GM08714 (cell line): ENCODE results near the gene PHETA1.

Experiments used
- H3K4me3 ChIP-seq: fragments of 200-500 bp; sonication (Bioruptor generic); 2 replicates; pipeline ENCODE4 v1.5.1; 2014; ENCODE audit warnings: mild to moderate bottlenecking, low read length, inconsistent platforms
- ZNF274 ChIP-seq: IDR thresholded peaks from 2 replicates; pipeline ENCODE4 v1.6.1; 2012; ENCODE audit warnings: mild to moderate bottlenecking, low read depth, low read length

Gene PHETA1, protein sequence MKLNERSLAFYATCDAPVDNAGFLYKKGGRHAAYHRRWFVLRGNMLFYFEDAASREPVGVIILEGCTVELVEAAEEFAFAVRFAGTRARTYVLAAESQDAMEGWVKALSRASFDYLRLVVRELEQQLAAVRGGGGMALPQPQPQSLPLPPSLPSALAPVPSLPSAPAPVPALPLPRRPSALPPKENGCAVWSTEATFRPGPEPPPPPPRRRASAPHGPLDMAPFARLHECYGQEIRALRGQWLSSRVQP

DNA sequence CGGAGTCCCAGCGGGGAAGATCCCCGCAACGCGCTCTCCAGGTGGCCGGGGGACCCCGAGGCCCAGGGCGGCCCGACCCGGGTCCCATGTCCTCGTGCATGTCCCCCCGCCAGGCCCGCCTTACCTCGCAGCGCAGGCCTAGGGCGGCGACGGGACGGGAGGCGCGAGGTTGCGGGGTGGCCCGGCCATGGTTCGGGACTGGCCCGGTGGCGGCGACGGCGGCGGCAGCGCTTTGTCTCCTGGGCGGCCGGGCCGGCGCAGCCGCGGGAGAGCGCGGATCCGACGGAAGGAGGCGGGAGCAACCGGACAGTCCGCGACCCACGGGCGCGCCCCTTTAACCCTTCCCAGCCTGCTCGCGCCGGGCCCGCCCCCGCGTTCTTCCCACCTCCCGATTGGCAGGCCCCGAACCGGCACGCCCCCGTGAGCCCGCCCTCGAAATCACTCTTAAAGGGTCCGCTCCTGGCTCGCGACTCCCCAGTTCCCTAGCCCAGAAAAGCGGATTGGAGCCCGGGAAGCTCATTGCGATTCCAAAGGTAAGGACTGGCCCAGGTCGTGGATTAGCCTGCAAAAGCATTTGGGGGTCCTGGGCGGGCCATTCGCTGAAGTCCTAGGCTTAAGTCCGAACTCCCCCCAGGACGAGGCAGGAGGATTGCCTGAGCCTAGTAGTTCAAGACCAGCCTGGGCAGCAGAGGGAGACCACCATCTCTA, at the start of gene PHETA1:
Gene PHETA1, minus strand, starts transcription at position 308 of the 708 bp plus-strand sequence. CDS start 5,668 bp downstream, outside the sequence.
- H3K4me3 ChIP-seq, result peak within 1 kb of the TSS; percentile 65
- no peak for TF ChIP-seq ZNF274

DNA sequence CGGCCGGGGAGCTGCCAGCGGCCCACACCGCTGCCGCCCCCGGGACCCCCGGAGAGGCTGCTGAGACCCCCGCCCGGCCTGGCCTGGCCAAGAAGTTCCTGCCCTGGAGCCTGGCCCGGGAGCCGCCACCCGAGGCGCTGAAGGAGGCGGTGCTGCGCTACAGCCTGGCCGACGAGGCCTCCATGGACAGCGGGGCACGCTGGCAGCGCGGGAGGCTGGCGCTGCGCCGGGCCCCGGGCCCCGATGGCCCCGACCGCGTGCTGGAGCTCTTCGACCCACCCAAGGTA, 49.6 kb upstream of the PHETA1 start:
- H3K4me3 ChIP-seq, result no peak overlapping the region
- no peak for TF ChIP-seq ZNF274

DNA sequence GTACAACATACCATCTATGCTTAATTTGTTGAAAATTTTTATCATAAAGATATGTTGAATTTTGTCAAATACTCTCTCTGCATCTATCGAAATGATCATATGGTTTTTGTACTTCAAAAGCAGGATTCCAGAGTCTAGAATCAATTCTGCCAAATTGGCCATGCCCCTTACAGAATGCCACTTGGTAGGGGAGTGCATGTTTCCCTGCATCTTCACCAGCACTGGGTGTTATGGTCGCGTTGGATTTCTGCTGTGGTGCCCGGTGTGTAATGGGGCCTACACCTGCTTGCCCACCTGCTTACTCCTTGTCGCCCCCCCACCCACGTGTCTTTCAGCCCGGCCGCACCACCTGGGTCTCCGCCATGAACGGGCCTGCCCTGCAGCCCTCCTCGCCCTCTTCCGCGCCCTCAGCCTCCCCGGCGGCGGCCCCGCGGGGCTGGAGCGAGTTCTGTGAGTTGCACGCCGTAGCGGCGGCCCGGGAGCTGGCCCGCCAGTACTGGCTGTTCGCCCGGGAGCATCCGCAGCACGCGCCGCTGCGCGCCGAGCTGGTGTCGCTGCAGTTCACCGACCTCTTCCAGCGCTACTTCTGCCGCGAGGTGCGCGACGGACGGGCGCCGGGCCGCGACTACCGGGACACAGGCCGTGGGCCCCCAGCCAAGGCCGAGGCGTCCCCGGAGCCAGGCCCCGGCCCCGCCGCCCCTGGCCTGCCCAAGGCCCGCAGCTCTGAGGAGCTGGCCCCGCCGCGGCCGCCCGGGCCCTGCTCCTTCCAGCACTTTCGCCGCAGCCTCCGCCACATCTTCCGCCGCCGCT, 49.1 kb upstream of the PHETA1 start:
- no peak for TF ChIP-seq ZNF274

DNA sequence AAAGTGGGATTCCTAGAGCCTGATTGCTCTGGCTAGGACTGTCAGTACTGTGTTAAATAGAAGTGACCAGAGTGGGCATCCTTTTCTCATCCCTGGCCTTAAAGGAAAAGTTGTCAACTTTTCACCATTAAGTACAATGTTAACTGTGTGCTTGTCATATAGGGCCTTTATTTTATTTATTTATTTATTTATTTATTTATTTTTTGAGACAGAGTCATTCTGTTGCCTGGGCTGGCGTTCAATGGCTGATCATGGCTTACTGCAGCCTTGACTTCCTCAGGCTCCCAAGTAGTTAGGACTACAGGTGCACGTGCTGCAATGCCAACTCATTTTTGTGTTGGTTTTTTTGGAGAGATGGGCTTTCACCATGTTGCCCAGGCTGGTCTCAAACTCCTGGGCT, 48.4 kb upstream of the PHETA1 start:
- TF ChIP-seq ZNF274, result no peak
- no peak overlapping the region for H3K4me3 ChIP-seq

More for the DNA sequence above, 49.1 kb upstream of the PHETA1 start:
- no peak overlapping the region for H3K4me3 ChIP-seq

DNA sequence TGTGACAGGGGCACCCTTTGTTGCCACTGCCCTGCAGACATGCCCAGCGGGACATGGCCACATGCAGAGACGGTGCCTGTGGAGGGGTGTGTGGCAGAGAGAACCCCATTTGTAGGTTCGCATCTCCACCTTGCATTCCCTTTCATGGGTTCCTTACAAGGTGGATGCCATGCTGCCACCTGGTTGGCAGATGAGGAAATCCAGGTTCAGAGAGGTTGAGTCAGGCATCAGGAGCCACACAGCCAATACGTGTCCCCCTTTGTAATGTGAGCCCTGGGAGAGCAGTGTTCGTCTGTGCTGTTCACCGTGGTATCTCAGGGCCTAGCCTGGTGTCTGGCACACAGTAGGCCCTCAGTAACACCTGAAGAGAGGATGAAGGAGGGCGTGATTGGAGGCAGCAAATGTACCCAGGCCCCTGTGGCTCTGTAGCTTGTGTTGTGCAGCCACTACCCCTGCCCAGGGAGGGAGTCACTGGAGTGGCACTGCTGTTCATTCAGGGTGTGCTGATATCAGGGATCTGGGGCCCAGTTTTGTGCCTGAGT, 45.9 kb upstream of the PHETA1 start:
- no peak for TF ChIP-seq ZNF274
- H3K4me3 ChIP-seq, result no peak overlapping the region

DNA sequence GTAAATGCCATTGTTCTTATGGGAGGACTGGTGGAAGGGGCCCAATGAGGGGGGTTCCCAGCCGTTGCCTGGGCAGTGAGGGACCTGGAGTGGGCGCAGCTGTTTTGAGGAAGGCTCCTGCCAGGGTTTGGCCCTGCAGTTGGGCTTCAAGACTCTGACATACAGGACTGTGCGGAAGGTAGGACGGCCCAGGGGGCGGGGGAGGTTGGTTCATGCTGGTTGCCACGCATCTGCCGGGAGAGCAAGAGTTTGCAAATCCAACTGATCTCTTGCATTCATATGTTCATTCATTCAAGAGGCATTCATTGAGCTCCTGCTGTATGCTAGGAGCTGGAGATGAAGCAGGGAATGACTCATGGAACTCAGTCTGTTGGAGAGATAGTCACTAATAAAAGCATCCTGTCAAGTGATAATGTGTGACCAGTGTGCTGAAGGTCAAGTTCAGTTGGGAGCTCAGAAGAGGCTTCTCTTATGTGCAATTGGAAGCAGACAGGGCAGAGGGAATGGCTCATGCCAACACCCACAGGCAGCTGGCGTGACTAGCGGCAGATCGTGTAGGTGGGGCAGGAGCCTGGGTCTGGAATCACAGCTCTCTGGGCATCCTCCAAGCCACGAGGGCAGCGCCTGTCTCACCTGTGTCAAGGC, 44.7 kb upstream of the PHETA1 start:
- no peak overlapping the region for H3K4me3 ChIP-seq
- no peak for TF ChIP-seq ZNF274

DNA sequence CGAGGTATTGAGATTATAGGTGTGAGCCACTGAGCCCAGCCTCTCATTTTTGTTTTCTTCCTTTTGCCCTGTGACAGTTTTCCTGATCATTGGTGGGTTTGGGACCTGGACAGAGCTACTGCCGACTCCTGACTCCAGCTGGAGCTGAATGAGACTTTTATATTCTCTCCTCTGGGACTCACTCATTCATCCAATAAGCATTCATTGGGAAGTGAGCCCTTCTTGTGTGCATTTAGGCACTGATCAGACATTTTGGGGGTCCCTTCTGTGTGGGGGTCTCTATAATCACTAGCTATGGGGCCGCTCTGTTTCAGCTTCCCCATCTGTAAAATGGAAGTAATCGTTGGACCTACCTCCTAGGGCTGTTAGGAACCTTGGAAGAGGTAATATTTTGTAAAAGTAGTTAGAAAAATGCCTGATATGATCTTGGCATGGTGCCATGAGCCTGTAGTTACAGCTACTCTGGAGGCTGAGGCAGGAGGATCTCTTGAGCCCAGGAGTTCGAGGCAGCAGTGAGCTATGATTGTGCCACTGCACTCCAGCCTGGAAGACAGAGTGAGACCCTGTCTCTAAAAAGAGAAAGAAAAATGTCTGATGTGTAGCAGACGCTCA, 44.0 kb upstream of the PHETA1 start:
- TF ChIP-seq ZNF274, result no peak
- no peak overlapping the region for H3K4me3 ChIP-seq

DNA sequence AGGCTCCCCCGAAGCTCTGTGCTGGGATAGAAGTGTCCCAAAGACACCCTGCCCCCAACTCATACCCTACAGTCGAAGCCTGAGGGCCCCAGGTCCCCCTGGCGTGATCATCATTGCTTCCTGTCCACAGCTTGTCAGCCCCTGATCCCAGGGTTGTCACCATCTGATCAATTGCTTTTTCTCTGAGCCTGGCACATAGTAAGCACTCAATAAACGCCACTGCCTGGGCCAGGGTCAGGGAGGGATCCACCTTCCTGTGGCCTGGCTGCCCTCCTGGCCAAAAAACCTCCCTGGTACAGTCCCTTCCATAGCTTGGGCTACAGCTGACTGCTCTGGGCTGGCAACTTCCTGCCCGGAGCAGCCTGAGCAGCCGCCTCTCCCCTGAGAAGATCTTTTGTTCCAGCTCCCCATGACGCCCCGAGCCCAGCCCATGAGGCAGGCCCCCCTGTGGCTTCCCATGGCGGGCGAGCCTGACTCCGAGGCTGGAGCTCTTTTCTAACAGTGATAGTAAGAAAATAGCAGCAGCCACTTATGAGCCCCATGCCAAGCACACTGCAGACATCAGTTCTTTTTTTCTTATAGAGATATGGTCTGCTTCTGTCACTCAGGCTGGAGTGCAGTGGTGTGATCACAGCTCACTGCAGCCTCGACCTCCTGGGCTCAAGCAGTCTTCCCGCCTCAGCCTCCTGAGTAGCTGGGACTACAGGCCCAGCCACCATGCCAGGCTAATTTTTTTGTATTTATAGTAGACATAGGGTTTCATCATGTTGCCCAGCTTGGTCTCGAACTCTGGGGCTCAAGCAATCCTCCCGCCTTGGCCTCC, 43.3 kb upstream of the PHETA1 start:
- no peak overlapping the region; the same call in 1 of the 2 replicates for H3K4me3 ChIP-seq
- no peak for TF ChIP-seq ZNF274

DNA sequence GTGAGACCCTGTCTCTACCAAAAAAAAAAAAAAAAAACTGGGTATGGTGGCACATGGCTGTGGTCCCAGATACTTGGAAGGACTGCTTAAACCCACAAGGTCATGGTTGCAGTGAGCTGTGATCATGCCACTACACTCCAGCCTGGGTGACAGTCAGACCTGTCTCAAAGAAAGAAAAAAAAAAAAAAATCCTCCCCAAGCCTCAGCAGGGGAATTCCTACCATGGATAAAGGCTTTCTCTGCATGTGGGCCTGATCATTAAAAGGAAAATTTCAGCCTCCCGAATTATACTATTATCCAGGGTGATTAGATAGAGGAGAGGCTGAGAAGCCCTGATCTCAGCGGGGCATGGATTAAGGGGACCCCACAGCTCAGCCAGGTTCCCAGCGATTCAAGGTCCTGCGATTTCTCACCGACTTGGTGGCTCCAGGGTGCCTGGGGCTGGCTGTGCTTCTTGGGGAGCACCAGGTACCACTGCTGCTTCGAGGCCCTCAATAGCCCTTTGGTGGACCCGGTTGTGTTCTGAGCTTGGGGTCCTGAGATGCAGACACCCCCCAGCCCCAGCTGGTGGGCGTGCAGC, 42.4 kb upstream of the PHETA1 start:
- no peak for TF ChIP-seq ZNF274
- no peak overlapping the region; the same call in 1 of the 2 replicates for H3K4me3 ChIP-seq

DNA sequence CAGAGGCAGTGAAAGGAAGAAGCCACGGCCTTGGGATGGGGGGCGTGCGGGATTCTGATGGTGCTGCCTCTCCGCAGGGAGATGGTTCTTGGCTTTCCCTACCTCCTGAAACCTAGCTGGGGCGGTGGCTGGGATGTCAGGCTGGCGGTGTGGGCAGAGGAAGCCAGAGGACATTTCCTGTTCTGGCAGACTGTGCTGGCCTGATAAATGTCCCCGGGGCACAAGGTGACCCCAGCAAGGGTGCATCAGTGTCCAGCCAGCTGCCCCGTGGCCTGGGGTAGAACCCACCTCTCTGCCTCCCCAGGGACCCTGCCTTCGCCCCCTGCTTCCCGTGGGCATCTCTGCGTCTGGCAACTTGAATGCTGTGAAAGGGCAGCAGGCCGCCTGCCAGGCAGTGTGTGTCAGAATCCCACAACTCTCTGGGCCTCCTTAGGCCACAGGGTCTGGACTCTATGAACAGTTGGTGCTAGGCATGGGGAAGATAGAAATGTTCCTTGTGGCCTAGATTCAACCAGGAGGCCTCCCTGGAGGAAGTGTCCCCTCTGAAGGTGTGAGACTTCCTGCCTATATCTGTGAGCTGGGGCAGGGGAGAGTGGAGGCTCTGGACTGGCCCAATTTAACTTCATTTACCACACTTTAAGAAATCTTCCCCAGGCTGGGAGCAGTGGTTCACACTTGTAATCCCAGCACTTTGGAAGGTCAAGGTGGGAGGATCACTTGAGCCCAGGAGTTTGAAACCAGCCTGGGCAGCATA, 41.7 kb upstream of the PHETA1 start:
- peak overlapping the region; percentile 0; the same call in 1 of the 2 replicates for H3K4me3 ChIP-seq
- no peak for TF ChIP-seq ZNF274

DNA sequence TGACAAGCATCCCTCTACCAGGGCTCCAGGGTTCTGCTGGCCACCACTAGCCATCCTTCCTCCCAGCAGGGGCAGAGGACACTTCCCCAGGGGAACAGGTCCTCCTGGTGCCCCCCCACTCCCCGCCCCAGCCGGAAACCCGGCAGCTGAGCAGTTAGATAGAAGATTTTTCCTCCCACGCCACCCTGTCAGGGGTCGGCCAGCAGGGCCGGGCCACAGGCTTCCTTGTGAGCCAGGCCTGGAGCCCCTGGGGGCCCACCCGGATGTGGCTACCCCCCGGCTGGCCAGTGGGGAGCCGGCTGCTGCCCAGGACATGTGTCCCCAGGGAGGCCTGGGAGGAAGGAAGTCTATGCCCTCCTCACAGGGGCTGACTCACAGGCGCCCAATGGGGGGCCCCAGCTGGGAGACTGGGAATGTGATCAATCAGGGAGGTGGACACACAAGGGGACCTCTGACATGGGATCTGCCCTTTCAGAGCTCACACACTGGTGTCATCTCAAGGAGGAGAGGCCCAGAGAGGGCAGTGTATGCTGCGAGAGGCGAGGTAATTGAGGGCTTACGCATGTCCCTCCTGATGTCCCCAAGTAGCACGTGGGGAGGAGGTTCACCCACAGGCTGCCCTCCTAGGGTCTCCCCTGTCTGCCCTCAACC, 41.0 kb upstream of the PHETA1 start:
- no peak for TF ChIP-seq ZNF274
- H3K4me3 ChIP-seq, result peak overlapping the region; percentile 86; the same call in 1 of the 2 replicates
